A673 (cell line): ENCODE results near the gene CEBPZ. TPM values are rescaled to one million over a fixed set of nuclear protein-coding genes. Genes with fewer than 3 reads are reported as not detected.

Experiments
- BruUV-seq: library from RNA; stranded (reverse); fragments of 400-500 nt; replicated peaks from 2 replicates; lab custom pipeline; 2021; lab: Mats Ljungman, UMichigan
- CTCF ChIA-PET: fragments of 300-600 bp; sonication (Branson Sonifier 250); formaldehyde crosslinking; loops from one replicate; lab custom pipeline; 2022; ENCODE audit warnings: antibody characterized with exemption; lab: Charles Lee
- POLR2A ChIA-PET: fragments of 300-600 bp; sonication (Branson Sonifier 250); formaldehyde crosslinking; loops from one replicate; lab custom pipeline; 2022; ENCODE audit warnings: antibody characterized with exemption; ENCODE audit not compliant: low non-redundant PET; lab: Charles Lee
- DNase-seq: peaks from one replicate; pipeline ENCODE4 v3.0.0-alpha.2; 2015; ENCODE audit warnings: low spot score
- H3K27ac ChIP-seq: fragments of 200-600 bp; sonication (generic); 2 replicates; pipeline ENCODE4 v1.5.1; 2016; ENCODE audit warnings: mixed run types, low read depth, mild to moderate bottlenecking, mixed read lengths, antibody characterized with exemption, low read length; ENCODE audit not compliant: poor library complexity, severe bottlenecking
- H3K27me3 ChIP-seq: fragments of 200-600 bp; sonication (generic); replicated peaks from 2 replicates; pipeline ENCODE4 v1.6.1; 2017; ENCODE audit warnings: mixed run types, low read depth, mild to moderate bottlenecking, mixed read lengths, antibody characterized with exemption, low read length; ENCODE audit not compliant: insufficient read depth, poor library complexity
- H3K36me3 ChIP-seq: fragments of 200-600 bp; sonication (generic); 2 replicates; pipeline ENCODE4 v1.6.1; 2016; ENCODE audit warnings: mixed run types, mild to moderate bottlenecking, mixed read lengths, antibody characterized with exemption, low read length; ENCODE audit not compliant: insufficient read depth, poor library complexity, severe bottlenecking
- H3K4me1 ChIP-seq: fragments of 200-600 bp; sonication (generic); 2 replicates; pipeline ENCODE4 v1.6.1; 2017; ENCODE audit warnings: mixed run types, mild to moderate bottlenecking, mixed read lengths, antibody characterized with exemption, low read length; ENCODE audit not compliant: insufficient read depth, poor library complexity, severe bottlenecking
- H3K4me3 ChIP-seq: fragments of 200-600 bp; sonication (generic); 2 replicates; pipeline ENCODE4 v1.5.1; 2016; ENCODE audit warnings: low read depth, mixed run types, mild to moderate bottlenecking, mixed read lengths, low read length; ENCODE audit not compliant: poor library complexity, severe bottlenecking
- H3K9me3 ChIP-seq: fragments of 200-600 bp; sonication (generic); 2 replicates; pipeline ENCODE4 v1.6.1; 2016; ENCODE audit warnings: mixed run types, low read depth, mild to moderate bottlenecking, mixed read lengths, antibody characterized with exemption, low read length; ENCODE audit not compliant: poor library complexity, severe bottlenecking
- EZH2 ChIP-seq: fragments of 200-600 bp; sonication (generic); IDR thresholded peaks from 2 replicates; pipeline ENCODE4 v1.6.1; 2017; ENCODE audit warnings: borderline replicate concordance, low read depth, mild to moderate bottlenecking, mixed read lengths, antibody characterized with exemption, low read length; ENCODE audit not compliant: poor library complexity, severe bottlenecking
- intact Hi-C: fragments of 100-400 bp; cut with micrococcal nuclease; formaldehyde crosslinking; loops from one replicate; pipeline ENCODE4 v1.10.0; 2022; ENCODE audit not compliant: unreplicated experiment
- total RNA-seq: library from RNA; stranded (reverse); gene quantifications from 2 replicates; pipeline ENCODE4 v1.2.3, GENCODE V29; 2021
- TF ChIP-seq, protein P1 (sequence below): fragments of 300-800, 200-600 bp; sonication (generic); conservative IDR thresholded peaks from 2 replicates; pipeline ENCODE4 v1.5.1; 2017; ENCODE audit warnings: low read depth, mild to moderate bottlenecking, antibody characterized with exemption, low read length, moderate library complexity, mixed read lengths

The CEBPZ gene
- total RNA-seq, 1 experiment from 2014 or later: 98.9 TPM

DNA sequence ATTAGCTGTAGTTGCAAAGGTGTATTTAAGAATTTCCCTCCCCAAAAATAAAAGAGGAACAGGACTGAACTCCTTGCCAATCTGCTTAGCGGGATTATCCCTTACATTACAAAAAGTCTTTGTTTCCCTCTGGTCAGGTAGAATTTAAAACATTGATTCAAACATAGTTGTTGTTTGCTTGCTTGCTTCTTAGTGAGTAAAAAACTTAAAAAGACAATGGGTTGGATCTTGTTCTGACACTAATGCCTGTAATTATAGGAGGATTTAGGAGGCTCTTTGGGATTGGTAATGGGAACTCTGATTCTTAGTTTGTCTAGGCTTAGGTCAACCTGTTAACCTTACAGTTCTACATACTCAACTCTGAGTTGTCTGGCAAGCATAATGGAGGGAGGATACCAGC, 38.8 kb downstream of the CEBPZ start:
- H3K4me3 ChIP-seq: no peak overlapping the region
- no peak overlapping the region for H3K27ac ChIP-seq
- H3K36me3 ChIP-seq: no peaks in the 10 kb centered on the region
- POLR2A ChIA-PET: no interaction called here
- BruUV-seq: no TSS peak
- intact Hi-C loops: no loop called here
- TF ChIP-seq, protein P1, sequence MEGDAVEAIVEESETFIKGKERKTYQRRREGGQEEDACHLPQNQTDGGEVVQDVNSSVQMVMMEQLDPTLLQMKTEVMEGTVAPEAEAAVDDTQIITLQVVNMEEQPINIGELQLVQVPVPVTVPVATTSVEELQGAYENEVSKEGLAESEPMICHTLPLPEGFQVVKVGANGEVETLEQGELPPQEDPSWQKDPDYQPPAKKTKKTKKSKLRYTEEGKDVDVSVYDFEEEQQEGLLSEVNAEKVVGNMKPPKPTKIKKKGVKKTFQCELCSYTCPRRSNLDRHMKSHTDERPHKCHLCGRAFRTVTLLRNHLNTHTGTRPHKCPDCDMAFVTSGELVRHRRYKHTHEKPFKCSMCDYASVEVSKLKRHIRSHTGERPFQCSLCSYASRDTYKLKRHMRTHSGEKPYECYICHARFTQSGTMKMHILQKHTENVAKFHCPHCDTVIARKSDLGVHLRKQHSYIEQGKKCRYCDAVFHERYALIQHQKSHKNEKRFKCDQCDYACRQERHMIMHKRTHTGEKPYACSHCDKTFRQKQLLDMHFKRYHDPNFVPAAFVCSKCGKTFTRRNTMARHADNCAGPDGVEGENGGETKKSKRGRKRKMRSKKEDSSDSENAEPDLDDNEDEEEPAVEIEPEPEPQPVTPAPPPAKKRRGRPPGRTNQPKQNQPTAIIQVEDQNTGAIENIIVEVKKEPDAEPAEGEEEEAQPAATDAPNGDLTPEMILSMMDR: no peak
- no peak for TF ChIP-seq EZH2
- H3K9me3 ChIP-seq: no peaks in the 10 kb centered on the region
- CTCF ChIA-PET: no interaction called here
- no peak for DNase-seq
- peaks cover 5% of the 10 kb centered on the region for H3K4me1 ChIP-seq
- H3K27me3 ChIP-seq: no peaks in the 10 kb centered on the region

DNA sequence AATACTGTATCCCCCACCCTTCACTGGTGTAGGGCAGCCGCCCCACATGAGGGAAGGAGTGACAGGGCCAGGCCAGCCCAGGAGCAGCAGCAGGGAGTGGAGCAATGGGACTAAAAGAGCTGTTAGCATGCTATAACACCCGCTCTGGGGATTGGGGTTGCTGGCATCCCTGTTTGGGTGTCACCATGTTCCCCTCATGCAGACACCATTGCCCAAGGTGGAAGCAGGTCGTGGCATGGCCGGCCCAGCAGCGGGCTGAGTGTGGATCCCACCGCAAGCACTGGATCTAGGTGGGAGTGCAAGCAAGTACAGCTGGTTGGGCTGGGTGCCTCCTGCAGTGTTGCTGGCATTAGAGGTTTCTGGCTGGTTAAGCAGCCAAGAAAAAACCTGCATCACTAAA, 39.6 kb downstream of the CEBPZ start:
- peaks cover 5% of the 10 kb centered on the region for H3K4me1 ChIP-seq
- no peak for DNase-seq
- H3K27me3 ChIP-seq: no peaks in the 10 kb centered on the region
- BruUV-seq: no TSS peak
- ChIA-PET CTCF (no interaction called here), POLR2A (no interaction called here)
- H3K9me3 ChIP-seq: no peaks in the 10 kb centered on the region
- no peaks in the 10 kb centered on the region for H3K36me3 ChIP-seq
- intact Hi-C loops: no loop called here
- TF ChIP-seq, protein P1: no peak
- no peak for TF ChIP-seq EZH2
- H3K4me3 ChIP-seq: no peak overlapping the region
- no peak overlapping the region for H3K27ac ChIP-seq

DNA sequence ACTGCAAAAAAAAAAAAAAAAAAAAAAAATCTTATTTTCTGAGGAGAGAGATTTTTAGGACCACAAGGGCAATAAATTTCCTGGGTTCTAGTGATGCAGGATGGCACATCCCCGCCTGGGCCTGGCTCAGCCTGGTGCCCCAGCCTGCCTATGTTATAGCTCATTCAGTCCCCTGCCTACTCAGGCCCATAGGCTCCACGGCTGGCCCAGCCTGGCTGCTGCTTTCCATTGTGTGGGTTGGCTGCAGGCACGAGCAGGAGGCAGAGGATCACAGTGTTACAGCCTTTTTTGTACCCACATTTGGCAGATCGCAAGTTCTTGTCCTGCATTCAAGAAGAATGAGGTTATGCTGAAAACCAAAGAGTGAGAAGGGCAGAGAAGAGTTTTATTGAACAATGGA, 40.1 kb downstream of the CEBPZ start:
- intact Hi-C loops: no loop called here
- no peaks in the 10 kb centered on the region for H3K36me3 ChIP-seq
- POLR2A ChIA-PET: no interaction called here
- peaks cover 5% of the 10 kb centered on the region for H3K4me1 ChIP-seq
- CTCF ChIA-PET: no interaction called here
- H3K27ac ChIP-seq: no peak overlapping the region
- TF ChIP-seq, protein P1: no peak
- no peak for TF ChIP-seq EZH2
- BruUV-seq: no TSS peak
- H3K27me3 ChIP-seq: no peaks in the 10 kb centered on the region
- DNase-seq: no peak
- H3K4me3 ChIP-seq: no peak overlapping the region
- H3K9me3 ChIP-seq: no peaks in the 10 kb centered on the region
